ENCODE data around the gene THSD4.

Gene THSD4

DNA sequence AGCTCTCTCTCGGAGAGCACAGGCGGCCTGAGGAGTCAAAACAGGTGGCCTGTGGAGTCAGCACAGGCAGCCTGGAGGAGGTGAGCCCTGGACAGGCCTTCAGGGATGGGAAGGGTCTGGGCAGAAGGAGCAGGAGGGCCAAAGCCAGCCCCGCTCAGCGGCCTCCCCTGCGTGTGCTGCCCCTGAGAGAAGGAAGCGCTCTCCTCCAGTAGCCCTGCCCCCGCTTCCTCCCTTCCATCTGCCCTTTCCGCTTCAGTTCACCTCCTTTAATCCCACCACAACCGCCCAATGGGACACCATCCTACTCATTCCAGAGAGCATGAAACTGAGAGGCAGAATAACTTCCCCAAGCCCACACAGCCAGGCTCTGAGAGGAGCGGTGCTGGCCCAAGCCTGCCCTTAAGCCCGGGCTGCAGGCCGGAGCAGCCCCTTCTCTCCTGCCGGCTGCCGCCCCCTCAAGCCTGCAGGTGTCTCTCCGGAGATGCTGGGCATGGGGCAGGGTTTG is 691.9 kb downstream of the THSD4 start:
- Histone ChIP-seq H3K36me3 (ENCODE audit: control insufficient read depth, low read length) (no peaks in the 10 kb centered on the region), H3K79me2 (ENCODE audit: control insufficient read depth, low read length) (no peaks in the 10 kb centered on the region), H3F3A (ENCODE audit: control insufficient read depth, insufficient read depth) (no peaks in the 10 kb centered on the region), H3K27ac (ENCODE audit: low read depth, low read length) (no peak overlapping the region), H3K27me3 (ENCODE audit: control insufficient read depth, low read length) (no peaks in the 10 kb centered on the region), H3K4me1 (ENCODE audit: control insufficient read depth, low read length) (0 out of 2 replicates have a peak, but pooled peaks cover 6% of the 10 kb centered on the region), H3K4me2 (ENCODE audit: low read length) (no peak overlapping the region), H4K20me1 (ENCODE audit: control insufficient read depth, insufficient read depth, low read depth, low read length) (no peaks in the 10 kb centered on the region), H3K9me3 (ENCODE audit: control insufficient read depth, insufficient read depth, low read length) (no peaks in the 10 kb centered on the region), H3K4me3 (ENCODE audit: low read length) (no peak overlapping the region), H3K9me2 (replicated peaks; ENCODE audit: control insufficient read depth, low read length) (no peaks in the 10 kb centered on the region)
- TF ChIP-seq, protein P1, sequence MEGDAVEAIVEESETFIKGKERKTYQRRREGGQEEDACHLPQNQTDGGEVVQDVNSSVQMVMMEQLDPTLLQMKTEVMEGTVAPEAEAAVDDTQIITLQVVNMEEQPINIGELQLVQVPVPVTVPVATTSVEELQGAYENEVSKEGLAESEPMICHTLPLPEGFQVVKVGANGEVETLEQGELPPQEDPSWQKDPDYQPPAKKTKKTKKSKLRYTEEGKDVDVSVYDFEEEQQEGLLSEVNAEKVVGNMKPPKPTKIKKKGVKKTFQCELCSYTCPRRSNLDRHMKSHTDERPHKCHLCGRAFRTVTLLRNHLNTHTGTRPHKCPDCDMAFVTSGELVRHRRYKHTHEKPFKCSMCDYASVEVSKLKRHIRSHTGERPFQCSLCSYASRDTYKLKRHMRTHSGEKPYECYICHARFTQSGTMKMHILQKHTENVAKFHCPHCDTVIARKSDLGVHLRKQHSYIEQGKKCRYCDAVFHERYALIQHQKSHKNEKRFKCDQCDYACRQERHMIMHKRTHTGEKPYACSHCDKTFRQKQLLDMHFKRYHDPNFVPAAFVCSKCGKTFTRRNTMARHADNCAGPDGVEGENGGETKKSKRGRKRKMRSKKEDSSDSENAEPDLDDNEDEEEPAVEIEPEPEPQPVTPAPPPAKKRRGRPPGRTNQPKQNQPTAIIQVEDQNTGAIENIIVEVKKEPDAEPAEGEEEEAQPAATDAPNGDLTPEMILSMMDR (IDR thresholded peaks at IDR 0.05; ENCODE audit: low read depth, low read length, poor library complexity, severe bottlenecking): no peak
- TF ChIP-seq EZH2phosphoT487 (IDR thresholded peaks at IDR 0.05; ENCODE audit: borderline replicate concordance, low read length): no peak

DNA sequence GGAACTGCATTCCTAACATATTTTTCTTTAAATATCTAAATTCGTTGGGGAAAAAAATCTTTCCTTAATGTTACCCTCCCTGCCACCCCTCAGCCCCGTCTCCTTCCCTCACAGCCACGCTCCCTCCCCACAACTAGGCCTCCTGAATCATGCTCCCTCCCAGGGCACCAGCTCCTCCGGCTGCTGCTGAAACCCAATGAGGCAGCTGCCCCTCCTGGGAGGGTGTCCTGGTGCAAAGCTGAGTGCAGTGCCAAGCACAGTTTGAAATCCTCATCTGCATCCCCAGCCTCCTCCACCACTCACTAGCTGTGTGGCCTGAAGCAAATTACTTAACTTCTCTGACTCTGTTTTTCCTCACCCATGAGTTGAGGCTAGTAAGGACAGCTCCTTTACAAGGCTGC is 692.4 kb downstream of the THSD4 start:
- Histone ChIP-seq H3K27me3 (ENCODE audit: control insufficient read depth, low read length) (no peaks in the 10 kb centered on the region), H3K9me2 (replicated peaks; ENCODE audit: control insufficient read depth, low read length) (no peaks in the 10 kb centered on the region), H3K79me2 (ENCODE audit: control insufficient read depth, low read length) (no peaks in the 10 kb centered on the region), H3K27ac (ENCODE audit: low read depth, low read length) (no peak overlapping the region), H3K4me3 (ENCODE audit: low read length) (no peak overlapping the region), H3K36me3 (ENCODE audit: control insufficient read depth, low read length) (no peaks in the 10 kb centered on the region), H3F3A (ENCODE audit: control insufficient read depth, insufficient read depth) (no peaks in the 10 kb centered on the region), H3K4me2 (ENCODE audit: low read length) (no peak overlapping the region), H4K20me1 (ENCODE audit: control insufficient read depth, insufficient read depth, low read depth, low read length) (no peaks in the 10 kb centered on the region), H3K9me3 (ENCODE audit: control insufficient read depth, insufficient read depth, low read length) (no peaks in the 10 kb centered on the region), H3K4me1 (ENCODE audit: control insufficient read depth, low read length) (0 out of 2 replicates have a peak, but pooled peaks cover 6% of the 10 kb centered on the region)
- TF ChIP-seq, protein P1 (IDR thresholded peaks at IDR 0.05; ENCODE audit: low read depth, low read length, poor library complexity, severe bottlenecking): no peak
- TF ChIP-seq EZH2phosphoT487 (IDR thresholded peaks at IDR 0.05; ENCODE audit: borderline replicate concordance, low read length): no peak

DNA sequence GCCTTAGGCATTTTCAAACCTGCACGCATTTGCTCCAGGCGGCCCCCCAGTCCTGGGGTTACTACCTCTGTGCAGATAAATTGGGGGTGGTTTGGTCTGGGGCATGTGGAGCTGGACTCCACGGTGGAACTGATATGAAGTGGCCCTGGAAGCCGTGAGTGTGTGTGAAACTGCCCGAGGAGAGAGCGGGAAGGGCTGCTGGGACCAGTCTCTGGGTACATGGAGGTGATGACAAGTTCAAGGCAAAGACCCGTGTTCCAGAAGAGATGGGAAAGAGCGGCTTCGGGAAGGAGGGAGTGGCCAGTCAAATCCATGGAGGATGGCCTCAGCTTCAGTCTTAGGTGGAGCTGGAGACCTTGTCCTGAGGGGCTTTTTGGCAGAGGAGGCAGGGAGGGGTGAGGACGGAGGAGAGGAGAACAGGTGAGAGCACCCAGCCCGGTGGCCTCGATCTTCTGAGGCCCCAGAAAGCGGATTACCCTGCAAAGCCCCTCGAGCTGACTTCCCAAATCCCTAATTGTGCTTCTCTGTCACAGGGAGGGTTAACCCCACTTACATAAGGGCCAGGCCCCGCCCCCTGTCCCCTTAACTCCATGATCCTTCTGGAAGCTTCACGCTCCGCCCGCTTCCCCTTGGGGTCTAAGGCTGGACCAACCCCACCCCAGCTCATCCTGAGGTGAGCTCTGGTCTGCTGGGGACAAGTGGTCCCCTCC is 693.2 kb downstream of the THSD4 start:
- Histone ChIP-seq H3K9me2 (replicated peaks; ENCODE audit: control insufficient read depth, low read length) (no peaks in the 10 kb centered on the region), H3K4me1 (ENCODE audit: control insufficient read depth, low read length) (0 out of 2 replicates have a peak, but pooled peaks cover 6% of the 10 kb centered on the region), H3K27ac (ENCODE audit: low read depth, low read length) (no peak overlapping the region), H3K9me3 (ENCODE audit: control insufficient read depth, insufficient read depth, low read length) (no peaks in the 10 kb centered on the region), H3F3A (ENCODE audit: control insufficient read depth, insufficient read depth) (no peaks in the 10 kb centered on the region), H3K27me3 (ENCODE audit: control insufficient read depth, low read length) (no peaks in the 10 kb centered on the region), H3K4me3 (ENCODE audit: low read length) (no peak overlapping the region), H3K4me2 (ENCODE audit: low read length) (no peak overlapping the region), H3K79me2 (ENCODE audit: control insufficient read depth, low read length) (no peaks in the 10 kb centered on the region), H3K36me3 (ENCODE audit: control insufficient read depth, low read length) (no peaks in the 10 kb centered on the region), H4K20me1 (ENCODE audit: control insufficient read depth, insufficient read depth, low read depth, low read length) (no peaks in the 10 kb centered on the region)
- TF ChIP-seq, protein P1 (IDR thresholded peaks at IDR 0.05; ENCODE audit: low read depth, low read length, poor library complexity, severe bottlenecking): no peak
- no peak for TF ChIP-seq EZH2phosphoT487 (IDR thresholded peaks at IDR 0.05; ENCODE audit: borderline replicate concordance, low read length)
